Fibroblast of lung (primary cell): ENCODE data around the gene DOK3. TPM values are rescaled to one million over a fixed set of nuclear protein-coding genes. Genes with fewer than 3 reads are reported as not detected.

Source experiments
- DNase-seq, 2 donors: peaks; one replicate each; pipeline versions ENCODE4 v3.0.0 to v3.0.0-alpha.2; 2010; ENCODE audit warnings: low read depth in 2 of 2
- H2AFZ ChIP-seq: 2 replicates; pipeline ENCODE4 v1.5.1; 2012; ENCODE audit warnings: low read length, control low read depth, inconsistent platforms
- H3K27ac ChIP-seq: 2 replicates; pipeline ENCODE4 v1.5.1; 2011; ENCODE audit warnings: low read length, control low read depth; ENCODE audit not compliant: insufficient read depth
- H3K27me3 ChIP-seq: 2 replicates; pipeline ENCODE4 v1.5.1; 2011; ENCODE audit warnings: mild to moderate bottlenecking, low read length; ENCODE audit not compliant: control insufficient read depth, insufficient read depth
- H3K36me3 ChIP-seq: 2 replicates; pipeline ENCODE4 v1.5.1; 2011; ENCODE audit warnings: low read length; ENCODE audit not compliant: control insufficient read depth, insufficient read depth
- H3K4me1 ChIP-seq: 2 replicates; pipeline ENCODE4 v1.5.1; 2011; ENCODE audit warnings: low read length; ENCODE audit not compliant: control insufficient read depth, insufficient read depth; ENCODE audit errors: extremely low read depth
- H3K4me2 ChIP-seq: 2 replicates; pipeline ENCODE4 v1.5.1; 2011; ENCODE audit warnings: low read length, control low read depth; ENCODE audit not compliant: insufficient read depth; ENCODE audit errors: extremely low read depth
- H3K4me3 ChIP-seq, 4 experiments: fragments of 200-600 bp in 1 of 4; sonication (generic) in 1 of 4; replicated peaks in 1 of 4; 2 replicates each; pipeline ENCODE4 v1.5.1; 2011 to 2016; ENCODE audit warnings: low read length in 4 of 4, low read depth in 3 of 4, mild to moderate bottlenecking in 3 of 4, control low read depth in 2 of 4, inconsistent platforms in 1 of 4, mixed read lengths in 1 of 4; ENCODE audit not compliant: insufficient read depth in 1 of 4; ENCODE audit errors: control extremely low read depth in 1 of 4
- H3K79me2 ChIP-seq: 2 replicates; pipeline ENCODE4 v1.5.1; 2012; ENCODE audit warnings: mild to moderate bottlenecking, low read length, inconsistent platforms; ENCODE audit not compliant: control insufficient read depth, insufficient read depth
- H3K9ac ChIP-seq: 2 replicates; pipeline ENCODE4 v1.5.1; 2011; ENCODE audit warnings: mild to moderate bottlenecking, low read length, control low read depth; ENCODE audit not compliant: insufficient read depth
- H3K9me3 ChIP-seq: 2 replicates; pipeline ENCODE4 v1.5.1; 2012; ENCODE audit warnings: low read depth, low read length; ENCODE audit not compliant: control insufficient read depth, insufficient read depth
- H4K20me1 ChIP-seq: 2 replicates; pipeline ENCODE4 v1.5.1; 2011; ENCODE audit warnings: low read length; ENCODE audit not compliant: control insufficient read depth, insufficient read depth; ENCODE audit errors: extremely low read depth
- EZH2 ChIP-seq: IDR thresholded peaks from 2 replicates; pipeline ENCODE4 v1.5.1; 2012; ENCODE audit warnings: low read length, control low read depth, mild to moderate bottlenecking; ENCODE audit errors: missing control alignments
- polyA plus RNA-seq, 2 donors: library from polyadenylated mRNA; depleted of rRNA in 1 of 2; stranded (reverse) in 1 of 2; unstranded in 1 of 2; fragments of >200 nt; gene quantifications; 2 replicates each; pipeline ENCODE4 v1.2.1, GENCODE V29; 2011 to 2012; ENCODE audit warnings: missing spikeins in 1 of 2
- total RNA-seq: library from RNA; depleted of rRNA; stranded (reverse); fragments of >200 nt; gene quantifications from 2 replicates; pipeline ENCODE4 v1.2.1, GENCODE V29; 2014
- TF ChIP-seq, protein P1 (sequence below), 2 donors: IDR thresholded peaks in 1 of 2; conservative IDR thresholded peaks in 1 of 2; 1 replicate in 1 of 2; 2 replicates in 1 of 2; pipeline ENCODE4 v1.5.1; 2011 to 2012; ENCODE audit warnings: low read length in 2 of 2, control low read depth in 1 of 2, inconsistent platforms in 1 of 2, low read depth in 1 of 2, mild to moderate bottlenecking in 1 of 2

DOK3 gene
- total and polyA plus RNA-seq, 2 donors (not counting 1 experiment from before 2014, with no cell fraction given): 0.99 to 1.5 TPM

DNA sequence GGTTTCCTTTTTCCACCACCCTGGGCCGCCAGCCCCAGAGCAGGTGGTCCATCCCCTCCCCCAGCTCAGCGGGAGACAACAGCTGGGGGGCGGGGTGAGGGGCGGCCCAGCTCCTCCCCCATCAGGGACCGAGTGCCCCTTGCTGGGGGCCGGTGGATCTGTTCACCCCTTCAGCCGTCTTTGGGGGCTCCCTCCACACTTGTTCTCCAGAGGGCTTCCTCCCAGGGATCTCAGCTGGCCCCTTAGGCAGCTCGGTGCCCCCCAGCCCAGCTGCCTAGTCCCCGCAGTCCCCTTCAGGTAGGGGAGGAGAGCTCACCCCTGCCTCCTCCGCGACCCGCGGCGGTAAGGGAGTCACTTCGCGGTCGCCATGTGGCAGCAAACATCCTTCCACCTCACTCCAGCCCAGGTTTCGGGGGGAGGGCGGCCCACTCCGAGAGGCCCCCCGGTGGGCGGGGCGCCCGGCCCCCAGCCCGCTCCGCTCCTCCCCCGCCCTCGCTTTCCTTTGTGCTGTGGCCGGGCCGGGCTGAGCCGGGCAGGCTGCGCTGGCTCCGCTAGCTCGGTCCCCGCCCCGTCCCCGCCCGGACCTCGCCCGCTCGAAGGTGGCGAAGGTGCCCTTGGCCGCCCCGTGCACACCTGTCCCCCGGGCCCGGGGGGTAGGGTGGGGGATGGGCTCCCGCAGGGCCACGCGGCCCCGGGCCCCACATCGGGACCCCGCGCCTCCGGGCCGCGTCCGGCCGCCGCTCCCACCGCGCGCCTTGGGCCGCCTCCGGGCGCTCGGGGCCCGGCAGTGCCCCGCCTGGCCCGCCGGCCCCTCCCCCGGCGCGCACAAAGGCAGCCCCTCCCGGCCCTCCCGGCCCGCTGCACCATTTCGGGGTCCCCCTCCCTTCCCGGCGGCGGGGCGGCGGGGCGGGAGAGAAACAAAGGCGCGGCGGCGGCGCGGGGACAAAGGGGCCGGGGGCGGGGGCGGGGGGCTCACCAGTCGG lies 36.9 kb downstream of the DOK3 start:
- H3K36me3 ChIP-seq: peaks cover 16% of the 10 kb centered on the region
- peak overlapping the region; percentile 80 for H3K9ac ChIP-seq
- no peaks in the 10 kb centered on the region for H4K20me1 ChIP-seq
- no peak overlapping the region for H2AFZ ChIP-seq
- H3K27me3 ChIP-seq: no peaks in the 10 kb centered on the region
- peaks cover 42% of the 10 kb centered on the region for H3K79me2 ChIP-seq
- H3K4me3 ChIP-seq: peak overlapping the region; percentile 75 to 84 (median 82)
- peak in 1 of 2 donors; percentile 53 for DNase-seq
- TF ChIP-seq EZH2: no peak
- TF ChIP-seq, protein P1, sequence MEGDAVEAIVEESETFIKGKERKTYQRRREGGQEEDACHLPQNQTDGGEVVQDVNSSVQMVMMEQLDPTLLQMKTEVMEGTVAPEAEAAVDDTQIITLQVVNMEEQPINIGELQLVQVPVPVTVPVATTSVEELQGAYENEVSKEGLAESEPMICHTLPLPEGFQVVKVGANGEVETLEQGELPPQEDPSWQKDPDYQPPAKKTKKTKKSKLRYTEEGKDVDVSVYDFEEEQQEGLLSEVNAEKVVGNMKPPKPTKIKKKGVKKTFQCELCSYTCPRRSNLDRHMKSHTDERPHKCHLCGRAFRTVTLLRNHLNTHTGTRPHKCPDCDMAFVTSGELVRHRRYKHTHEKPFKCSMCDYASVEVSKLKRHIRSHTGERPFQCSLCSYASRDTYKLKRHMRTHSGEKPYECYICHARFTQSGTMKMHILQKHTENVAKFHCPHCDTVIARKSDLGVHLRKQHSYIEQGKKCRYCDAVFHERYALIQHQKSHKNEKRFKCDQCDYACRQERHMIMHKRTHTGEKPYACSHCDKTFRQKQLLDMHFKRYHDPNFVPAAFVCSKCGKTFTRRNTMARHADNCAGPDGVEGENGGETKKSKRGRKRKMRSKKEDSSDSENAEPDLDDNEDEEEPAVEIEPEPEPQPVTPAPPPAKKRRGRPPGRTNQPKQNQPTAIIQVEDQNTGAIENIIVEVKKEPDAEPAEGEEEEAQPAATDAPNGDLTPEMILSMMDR (conservative IDR thresholded peaks at IDR 0.05 in 1 of 2, IDR thresholded peaks at IDR 0.05 in 1 of 2; ENCODE audit: low read depth in 1 of 2, low read length in 2 of 2): no peak
- H3K4me2 ChIP-seq: peak overlapping the region; percentile 97
- H3K4me1 ChIP-seq: peaks cover 44% of the 10 kb centered on the region
- no peaks in the 10 kb centered on the region for H3K9me3 ChIP-seq
- H3K27ac ChIP-seq: peak overlapping the region; percentile 82

DNA sequence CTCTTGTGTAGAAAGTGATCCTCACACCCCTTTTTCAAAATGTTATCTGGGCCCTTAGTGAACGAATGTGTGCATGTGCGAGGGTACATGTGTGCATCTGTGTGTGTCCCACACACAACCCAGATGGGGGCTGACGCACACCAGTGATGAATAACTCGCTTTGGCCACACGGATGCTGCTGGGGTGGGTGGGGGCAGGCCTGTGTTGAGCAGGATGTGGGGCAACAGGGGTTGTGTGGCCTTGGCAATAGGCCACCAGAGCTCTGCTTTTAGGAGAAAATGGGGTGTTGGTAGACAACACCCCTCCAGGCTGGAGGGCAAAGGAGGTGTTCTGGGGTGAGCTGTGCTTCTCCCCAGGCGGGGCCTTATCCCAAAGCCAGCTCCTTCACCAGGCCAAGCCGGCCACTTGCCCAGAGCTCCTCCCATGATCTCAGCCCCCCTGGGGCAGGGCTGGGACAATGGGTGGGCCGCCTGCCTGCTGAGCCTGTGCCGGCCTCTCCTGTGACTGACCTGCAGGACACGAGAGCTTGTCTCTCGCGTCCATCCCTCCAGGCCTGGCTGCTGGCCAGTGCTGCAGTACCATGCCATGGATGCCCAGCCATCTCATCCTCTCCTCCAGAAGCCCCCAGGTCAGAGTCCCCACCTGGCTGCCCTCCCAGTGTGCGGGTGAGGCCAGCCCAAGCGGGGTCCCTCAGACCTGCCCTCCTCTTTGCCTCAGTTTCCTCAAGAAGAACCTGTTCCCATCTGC lies 37.8 kb downstream of the DOK3 start:
- H3K4me1 ChIP-seq: peaks cover 44% of the 10 kb centered on the region
- no peaks in the 10 kb centered on the region for H4K20me1 ChIP-seq

More for the DNA sequence above, 37.8 kb downstream of the DOK3 start:
- peak overlapping the region; percentile 75 to 84 (median 82) for H3K4me3 ChIP-seq
- H3K27me3 ChIP-seq: no peaks in the 10 kb centered on the region
- H2AFZ ChIP-seq: no peak overlapping the region
- peak overlapping the region; percentile 82 for H3K27ac ChIP-seq
- H3K79me2 ChIP-seq: peaks cover 42% of the 10 kb centered on the region
- TF ChIP-seq EZH2: no peak
- TF ChIP-seq, protein P1 (conservative IDR thresholded peaks at IDR 0.05 in 1 of 2, IDR thresholded peaks at IDR 0.05 in 1 of 2; ENCODE audit: low read depth in 1 of 2, low read length in 2 of 2): no peak
- no peaks in the 10 kb centered on the region for H3K9me3 ChIP-seq
- peak overlapping the region; percentile 97 for H3K4me2 ChIP-seq
- DNase-seq: peak; percentile 68 to 73
- peaks cover 26% of the 10 kb centered on the region for H3K36me3 ChIP-seq
- peak overlapping the region; percentile 80 for H3K9ac ChIP-seq
